ENCODE data around the gene INS. TPM values are rescaled to one million over a fixed set of nuclear protein-coding genes. Genes with fewer than 3 reads are reported as not detected.

The INS gene
- total and polyA plus RNA-seq, 10 of the 15 experiments (the other 5 are each of a cell fraction or from before 2014, with no cell fraction given) = not detected

DNA sequence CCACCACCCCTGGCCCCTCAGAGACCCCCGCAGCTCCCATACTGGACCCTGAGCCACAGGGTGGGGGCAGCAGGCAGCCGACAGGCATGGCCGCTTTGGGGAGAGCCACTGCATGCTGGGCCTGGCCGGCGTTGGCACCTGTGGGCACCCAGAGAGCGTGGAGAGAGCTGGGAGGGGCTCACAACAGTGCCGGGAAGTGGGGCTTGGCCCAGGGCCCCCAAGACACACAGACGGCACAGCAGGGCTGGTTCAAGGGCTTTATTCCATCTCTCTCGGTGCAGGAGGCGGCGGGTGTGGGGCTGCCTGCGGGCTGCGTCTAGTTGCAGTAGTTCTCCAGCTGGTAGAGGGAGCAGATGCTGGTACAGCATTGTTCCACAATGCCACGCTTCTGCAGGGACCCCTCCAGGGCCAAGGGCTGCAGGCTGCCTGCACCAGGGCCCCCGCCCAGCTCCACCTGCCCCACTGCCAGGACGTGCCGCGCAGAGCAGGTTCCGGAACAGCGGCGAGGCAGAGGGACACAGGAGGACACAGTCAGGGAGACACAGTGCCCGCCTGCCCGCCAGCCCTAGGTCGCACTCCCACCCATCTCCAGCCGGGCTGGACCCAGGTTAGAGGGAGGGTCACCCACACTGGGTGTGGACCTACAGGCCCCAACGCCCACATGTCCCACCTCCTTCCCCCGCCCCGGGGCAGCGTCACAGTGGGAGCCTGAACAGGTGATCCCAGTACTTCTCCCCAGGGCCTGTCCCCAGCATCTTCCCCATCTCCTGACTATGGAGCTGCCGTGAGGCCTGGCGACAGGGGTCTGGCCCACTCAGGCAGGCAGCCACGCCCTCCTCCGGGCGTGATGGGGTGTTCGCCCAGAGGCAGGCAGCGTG lies 1.2 kb downstream of the INS start (continued):
- TF ChIP-seq, protein P1, sequence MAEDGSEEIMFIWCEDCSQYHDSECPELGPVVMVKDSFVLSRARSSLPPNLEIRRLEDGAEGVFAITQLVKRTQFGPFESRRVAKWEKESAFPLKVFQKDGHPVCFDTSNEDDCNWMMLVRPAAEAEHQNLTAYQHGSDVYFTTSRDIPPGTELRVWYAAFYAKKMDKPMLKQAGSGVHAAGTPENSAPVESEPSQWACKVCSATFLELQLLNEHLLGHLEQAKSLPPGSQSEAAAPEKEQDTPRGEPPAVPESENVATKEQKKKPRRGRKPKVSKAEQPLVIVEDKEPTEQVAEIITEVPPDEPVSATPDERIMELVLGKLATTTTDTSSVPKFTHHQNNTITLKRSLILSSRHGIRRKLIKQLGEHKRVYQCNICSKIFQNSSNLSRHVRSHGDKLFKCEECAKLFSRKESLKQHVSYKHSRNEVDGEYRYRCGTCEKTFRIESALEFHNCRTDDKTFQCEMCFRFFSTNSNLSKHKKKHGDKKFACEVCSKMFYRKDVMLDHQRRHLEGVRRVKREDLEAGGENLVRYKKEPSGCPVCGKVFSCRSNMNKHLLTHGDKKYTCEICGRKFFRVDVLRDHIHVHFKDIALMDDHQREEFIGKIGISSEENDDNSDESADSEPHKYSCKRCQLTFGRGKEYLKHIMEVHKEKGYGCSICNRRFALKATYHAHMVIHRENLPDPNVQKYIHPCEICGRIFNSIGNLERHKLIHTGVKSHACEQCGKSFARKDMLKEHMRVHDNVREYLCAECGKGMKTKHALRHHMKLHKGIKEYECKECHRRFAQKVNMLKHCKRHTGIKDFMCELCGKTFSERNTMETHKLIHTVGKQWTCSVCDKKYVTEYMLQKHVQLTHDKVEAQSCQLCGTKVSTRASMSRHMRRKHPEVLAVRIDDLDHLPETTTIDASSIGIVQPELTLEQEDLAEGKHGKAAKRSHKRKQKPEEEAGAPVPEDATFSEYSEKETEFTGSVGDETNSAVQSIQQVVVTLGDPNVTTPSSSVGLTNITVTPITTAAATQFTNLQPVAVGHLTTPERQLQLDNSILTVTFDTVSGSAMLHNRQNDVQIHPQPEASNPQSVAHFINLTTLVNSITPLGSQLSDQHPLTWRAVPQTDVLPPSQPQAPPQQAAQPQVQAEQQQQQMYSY (CRISPR knock-in tag; IDR thresholded peaks at IDR 0.05) = no peak
- TF ChIP-seq YBX1 (IDR thresholded peaks at IDR 0.05) (no peak), SREBF1 (IDR thresholded peaks at IDR 0.05; ENCODE audit: low read length) (no peak), SP1 (IDR thresholded peaks at IDR 0.05; ENCODE audit: low read depth, low read length) (no peak), HDGF (IDR thresholded peaks at IDR 0.05) (no peak)
- TF ChIP-seq, protein P2, sequence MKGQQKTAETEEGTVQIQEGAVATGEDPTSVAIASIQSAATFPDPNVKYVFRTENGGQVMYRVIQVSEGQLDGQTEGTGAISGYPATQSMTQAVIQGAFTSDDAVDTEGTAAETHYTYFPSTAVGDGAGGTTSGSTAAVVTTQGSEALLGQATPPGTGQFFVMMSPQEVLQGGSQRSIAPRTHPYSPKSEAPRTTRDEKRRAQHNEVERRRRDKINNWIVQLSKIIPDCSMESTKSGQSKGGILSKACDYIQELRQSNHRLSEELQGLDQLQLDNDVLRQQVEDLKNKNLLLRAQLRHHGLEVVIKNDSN (IDR thresholded peaks at IDR 0.05; ENCODE audit: borderline replicate concordance, extremely low read length, insufficient read depth, low read depth, low read length) = no peak

DNA sequence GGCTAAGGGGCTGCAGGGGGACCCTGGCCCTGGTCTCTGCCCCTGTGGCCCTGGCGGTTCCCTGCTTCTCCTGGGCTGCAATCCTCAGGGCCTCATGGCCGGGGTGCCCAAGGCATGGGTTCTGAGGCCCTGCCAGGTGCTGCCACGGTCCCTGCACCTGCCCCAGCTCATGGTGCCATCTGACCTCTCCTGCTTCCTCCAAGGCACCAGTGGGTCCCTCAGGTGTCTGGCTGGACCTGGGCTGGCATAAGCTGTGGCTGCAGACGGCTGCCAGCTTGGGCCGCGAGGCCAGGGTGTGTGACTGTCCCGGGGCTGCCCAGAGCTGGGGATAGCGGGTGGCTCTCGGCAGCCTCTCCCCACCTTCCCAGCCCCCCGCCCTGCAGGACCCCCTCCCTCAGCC lies 2.0 kb downstream of the INS start:
- ChIA-PET POLR2A (no interaction called here), RAD21 (ENCODE audit: unreplicated experiment) (no interaction called here), CTCF (interaction anchor here (1.1 kb wide), 1 partner anchor 334 kb away, joined by 3 read pairs; no protein-coding TSS in a partner anchor), SMC1A (ENCODE audit: uncharacterized antibody, unreplicated experiment) (no interaction called here)
- no peak for DNase-seq (ENCODE audit: low read depth, low spot score)
- in situ Hi-C loops (cut with MboI) (no loop called here), intact Hi-C loops (cut with micrococcal nuclease; ENCODE audit: unreplicated experiment) (no loop called here)
- no peak overlapping the region for H2AFZ ChIP-seq (ENCODE audit: control insufficient read depth, low read depth, low read length)
- no peak for FAIRE-seq
- H3K4me3 ChIP-seq = no peak overlapping the region
- WGBS (ENCODE audit: insufficient coverage, insufficient replicate concordance, low lambda C conversion rate, missing lambda C conversion rate) = 53% methylated on average over 10 of the region's 10 CpGs
- H3K9ac ChIP-seq (ENCODE audit: control insufficient read depth, insufficient read depth, low read length) = no peak overlapping the region
- no peak for ATAC-seq
- no peaks in the 10 kb centered on the region for H3K36me3 ChIP-seq (ENCODE audit: control insufficient read depth in 2 of 2, insufficient read depth in 2 of 2, low read length in 1 of 2)
- BruUV-seq (replicated peaks) = no TSS peak
- H3K27me3 ChIP-seq (replicated peaks in 1 of 2; ENCODE audit: control insufficient read depth in 2 of 2, insufficient read depth in 2 of 2, low read length in 1 of 2) = no peaks in the 10 kb centered on the region
- H3K9me3 ChIP-seq (replicated peaks; ENCODE audit: control insufficient read depth, insufficient read depth, low read length) = no peaks in the 10 kb centered on the region
- H3K27ac ChIP-seq (ENCODE audit: control insufficient read depth, insufficient read depth) = no peak overlapping the region
- no peaks in the 10 kb centered on the region for H4K20me1 ChIP-seq (ENCODE audit: control insufficient read depth, insufficient read depth)
- H3K79me2 ChIP-seq (ENCODE audit: control insufficient read depth, insufficient read depth, low read length) = no peaks in the 10 kb centered on the region
- H3K4me1 ChIP-seq (ENCODE audit: control insufficient read depth, insufficient read depth, low read length) = no peaks in the 10 kb centered on the region
- H3K4me2 ChIP-seq (ENCODE audit: control insufficient read depth, insufficient read depth) = no peak overlapping the region
- TF ChIP-seq, protein P3, sequence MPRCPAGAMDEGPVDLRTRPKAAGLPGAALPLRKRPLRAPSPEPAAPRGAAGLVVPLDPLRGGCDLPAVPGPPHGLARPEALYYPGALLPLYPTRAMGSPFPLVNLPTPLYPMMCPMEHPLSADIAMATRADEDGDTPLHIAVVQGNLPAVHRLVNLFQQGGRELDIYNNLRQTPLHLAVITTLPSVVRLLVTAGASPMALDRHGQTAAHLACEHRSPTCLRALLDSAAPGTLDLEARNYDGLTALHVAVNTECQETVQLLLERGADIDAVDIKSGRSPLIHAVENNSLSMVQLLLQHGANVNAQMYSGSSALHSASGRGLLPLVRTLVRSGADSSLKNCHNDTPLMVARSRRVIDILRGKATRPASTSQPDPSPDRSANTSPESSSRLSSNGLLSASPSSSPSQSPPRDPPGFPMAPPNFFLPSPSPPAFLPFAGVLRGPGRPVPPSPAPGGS (IDR thresholded peaks at IDR 0.05; ENCODE audit: borderline replicate concordance, insufficient read depth, low read depth, low read length, poor library complexity, severe bottlenecking) = no peak
- TF ChIP-seq, protein P2 (IDR thresholded peaks at IDR 0.05; ENCODE audit: borderline replicate concordance, extremely low read length, insufficient read depth, low read depth, low read length) = no peak
- TF ChIP-seq, protein P4, sequence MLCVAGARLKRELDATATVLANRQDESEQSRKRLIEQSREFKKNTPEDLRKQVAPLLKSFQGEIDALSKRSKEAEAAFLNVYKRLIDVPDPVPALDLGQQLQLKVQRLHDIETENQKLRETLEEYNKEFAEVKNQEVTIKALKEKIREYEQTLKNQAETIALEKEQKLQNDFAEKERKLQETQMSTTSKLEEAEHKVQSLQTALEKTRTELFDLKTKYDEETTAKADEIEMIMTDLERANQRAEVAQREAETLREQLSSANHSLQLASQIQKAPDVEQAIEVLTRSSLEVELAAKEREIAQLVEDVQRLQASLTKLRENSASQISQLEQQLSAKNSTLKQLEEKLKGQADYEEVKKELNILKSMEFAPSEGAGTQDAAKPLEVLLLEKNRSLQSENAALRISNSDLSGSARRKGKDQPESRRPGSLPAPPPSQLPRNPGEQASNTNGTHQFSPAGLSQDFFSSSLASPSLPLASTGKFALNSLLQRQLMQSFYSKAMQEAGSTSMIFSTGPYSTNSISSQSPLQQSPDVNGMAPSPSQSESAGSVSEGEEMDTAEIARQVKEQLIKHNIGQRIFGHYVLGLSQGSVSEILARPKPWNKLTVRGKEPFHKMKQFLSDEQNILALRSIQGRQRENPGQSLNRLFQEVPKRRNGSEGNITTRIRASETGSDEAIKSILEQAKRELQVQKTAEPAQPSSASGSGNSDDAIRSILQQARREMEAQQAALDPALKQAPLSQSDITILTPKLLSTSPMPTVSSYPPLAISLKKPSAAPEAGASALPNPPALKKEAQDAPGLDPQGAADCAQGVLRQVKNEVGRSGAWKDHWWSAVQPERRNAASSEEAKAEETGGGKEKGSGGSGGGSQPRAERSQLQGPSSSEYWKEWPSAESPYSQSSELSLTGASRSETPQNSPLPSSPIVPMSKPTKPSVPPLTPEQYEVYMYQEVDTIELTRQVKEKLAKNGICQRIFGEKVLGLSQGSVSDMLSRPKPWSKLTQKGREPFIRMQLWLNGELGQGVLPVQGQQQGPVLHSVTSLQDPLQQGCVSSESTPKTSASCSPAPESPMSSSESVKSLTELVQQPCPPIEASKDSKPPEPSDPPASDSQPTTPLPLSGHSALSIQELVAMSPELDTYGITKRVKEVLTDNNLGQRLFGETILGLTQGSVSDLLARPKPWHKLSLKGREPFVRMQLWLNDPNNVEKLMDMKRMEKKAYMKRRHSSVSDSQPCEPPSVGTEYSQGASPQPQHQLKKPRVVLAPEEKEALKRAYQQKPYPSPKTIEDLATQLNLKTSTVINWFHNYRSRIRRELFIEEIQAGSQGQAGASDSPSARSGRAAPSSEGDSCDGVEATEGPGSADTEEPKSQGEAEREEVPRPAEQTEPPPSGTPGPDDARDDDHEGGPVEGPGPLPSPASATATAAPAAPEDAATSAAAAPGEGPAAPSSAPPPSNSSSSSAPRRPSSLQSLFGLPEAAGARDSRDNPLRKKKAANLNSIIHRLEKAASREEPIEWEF (IDR thresholded peaks at IDR 0.05; ENCODE audit: insufficient replicate concordance, low read depth, low read length) = no peak
